LNCAP (cell line): ENCODE data around the gene AR.
A peak's percentile ranks its signal among the peaks of the same experiment; 100 is the strongest.

ENCODE experiments used
- TF ChIP-seq, protein P1 (sequence below): fragments of 450-650 bp; IDR thresholded peaks from 2 replicates; pipeline ENCODE4 v1.5.1; 2017; ENCODE audit warnings: mild to moderate bottlenecking

AR gene

DNA sequence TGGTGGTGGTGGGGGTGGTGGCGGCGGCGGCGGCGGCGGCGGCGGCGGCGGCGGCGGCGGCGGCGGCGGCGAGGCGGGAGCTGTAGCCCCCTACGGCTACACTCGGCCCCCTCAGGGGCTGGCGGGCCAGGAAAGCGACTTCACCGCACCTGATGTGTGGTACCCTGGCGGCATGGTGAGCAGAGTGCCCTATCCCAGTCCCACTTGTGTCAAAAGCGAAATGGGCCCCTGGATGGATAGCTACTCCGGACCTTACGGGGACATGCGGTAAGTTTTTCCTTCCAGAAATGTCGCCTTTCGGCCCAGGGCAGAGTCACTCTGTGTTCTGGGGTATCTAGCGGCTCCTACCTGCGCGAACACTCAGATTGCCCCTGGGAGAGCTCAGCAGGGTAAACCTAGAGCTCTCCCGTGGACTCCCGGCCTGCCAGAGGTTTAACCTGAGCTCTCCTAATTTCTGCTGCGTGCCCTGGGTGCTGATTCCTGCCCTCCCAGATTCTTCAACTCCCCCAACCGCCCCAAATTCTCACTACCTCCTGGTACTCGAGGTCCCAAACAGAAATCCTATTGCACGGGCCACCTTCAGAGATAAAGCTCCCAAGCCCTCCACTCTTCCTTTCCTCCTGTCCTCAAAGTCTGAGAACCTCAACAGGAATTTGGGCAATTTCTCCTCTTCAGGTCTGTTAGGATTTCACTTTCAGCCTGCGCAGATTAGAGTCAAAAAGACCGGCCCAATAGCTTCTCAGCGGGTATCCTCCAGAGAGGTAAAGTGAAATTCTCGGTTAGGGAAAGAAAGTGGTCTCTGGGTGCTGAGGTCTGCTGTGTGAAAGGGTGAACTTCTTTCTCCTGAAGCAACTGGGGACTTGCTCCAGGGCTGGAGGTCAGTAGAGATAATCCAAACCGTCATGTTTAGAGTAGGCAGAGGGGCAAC lies 2.9 kb downstream of the AR start:
- TF ChIP-seq, protein P1, sequence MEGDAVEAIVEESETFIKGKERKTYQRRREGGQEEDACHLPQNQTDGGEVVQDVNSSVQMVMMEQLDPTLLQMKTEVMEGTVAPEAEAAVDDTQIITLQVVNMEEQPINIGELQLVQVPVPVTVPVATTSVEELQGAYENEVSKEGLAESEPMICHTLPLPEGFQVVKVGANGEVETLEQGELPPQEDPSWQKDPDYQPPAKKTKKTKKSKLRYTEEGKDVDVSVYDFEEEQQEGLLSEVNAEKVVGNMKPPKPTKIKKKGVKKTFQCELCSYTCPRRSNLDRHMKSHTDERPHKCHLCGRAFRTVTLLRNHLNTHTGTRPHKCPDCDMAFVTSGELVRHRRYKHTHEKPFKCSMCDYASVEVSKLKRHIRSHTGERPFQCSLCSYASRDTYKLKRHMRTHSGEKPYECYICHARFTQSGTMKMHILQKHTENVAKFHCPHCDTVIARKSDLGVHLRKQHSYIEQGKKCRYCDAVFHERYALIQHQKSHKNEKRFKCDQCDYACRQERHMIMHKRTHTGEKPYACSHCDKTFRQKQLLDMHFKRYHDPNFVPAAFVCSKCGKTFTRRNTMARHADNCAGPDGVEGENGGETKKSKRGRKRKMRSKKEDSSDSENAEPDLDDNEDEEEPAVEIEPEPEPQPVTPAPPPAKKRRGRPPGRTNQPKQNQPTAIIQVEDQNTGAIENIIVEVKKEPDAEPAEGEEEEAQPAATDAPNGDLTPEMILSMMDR: no peak

GRCh38 chrX:67555578-67556203 lies 11.9 kb downstream of the AR start:
- TF ChIP-seq, protein P1: peak; percentile 56

DNA sequence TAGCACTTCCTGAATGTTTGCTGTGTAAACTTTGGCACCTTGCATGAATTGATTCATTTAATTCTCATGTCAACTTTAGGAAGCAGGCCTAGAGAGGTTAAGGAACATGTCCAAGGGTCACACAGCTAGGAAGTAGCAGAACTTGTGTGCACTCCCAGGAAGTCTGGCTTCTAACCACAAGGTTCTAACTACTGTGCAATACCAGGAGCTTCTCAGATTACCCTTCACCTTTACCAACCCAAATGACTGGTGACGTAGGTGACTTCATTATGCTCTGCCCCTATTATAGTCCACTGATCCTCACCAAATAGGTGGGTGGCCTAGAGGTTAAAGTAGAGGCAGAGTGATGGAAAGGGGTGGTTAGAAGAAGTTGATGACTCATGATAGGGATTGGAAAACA lies 14.4 kb downstream of the AR start:
- TF ChIP-seq, protein P1: no peak

DNA sequence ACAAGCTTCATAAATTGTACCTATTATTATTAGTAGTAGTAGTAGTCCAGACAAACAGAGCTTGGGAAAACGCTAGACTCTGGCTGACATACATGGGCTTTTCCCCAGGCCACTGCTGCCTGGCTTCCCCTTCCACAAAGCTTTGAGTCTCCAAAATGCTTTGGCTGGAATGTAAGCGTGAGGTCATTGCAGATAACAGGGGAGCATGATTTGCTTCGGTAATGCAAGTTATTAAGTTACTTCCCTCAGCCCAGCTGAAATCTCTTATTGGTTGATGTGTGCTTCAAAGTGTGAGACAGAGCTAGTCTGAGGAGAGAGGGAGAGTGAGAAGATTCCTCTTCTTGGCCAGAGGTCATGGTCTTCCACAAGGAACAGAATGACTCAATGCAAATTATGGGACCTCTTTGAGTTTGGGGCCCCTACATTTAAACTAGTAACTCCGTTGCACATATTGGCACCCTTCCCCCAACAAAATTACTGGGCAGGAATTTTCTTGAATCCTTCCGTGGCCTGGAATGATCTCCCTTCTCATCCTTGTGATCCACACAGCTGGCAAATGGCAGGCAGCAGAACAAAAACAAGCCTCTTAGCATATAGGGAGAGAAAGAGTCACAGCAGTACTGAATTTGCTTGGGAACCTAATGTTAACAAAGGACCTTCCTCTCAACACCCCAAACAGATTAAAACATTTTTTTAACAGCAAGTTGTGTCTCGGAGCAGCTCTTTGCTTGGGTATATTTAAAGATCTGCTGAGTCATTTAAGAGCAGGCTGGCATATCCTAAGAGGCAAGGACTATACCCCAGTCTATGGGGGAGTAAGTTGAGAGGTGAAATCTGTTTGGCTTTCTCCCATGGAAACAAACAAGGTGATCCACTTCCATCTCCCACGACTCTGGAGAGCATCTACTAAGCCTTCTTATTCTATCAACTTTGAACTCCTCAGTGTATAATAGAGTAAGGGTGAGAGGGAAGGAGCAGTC lies 19.9 kb downstream of the AR start:
- TF ChIP-seq, protein P1: no peak

DNA sequence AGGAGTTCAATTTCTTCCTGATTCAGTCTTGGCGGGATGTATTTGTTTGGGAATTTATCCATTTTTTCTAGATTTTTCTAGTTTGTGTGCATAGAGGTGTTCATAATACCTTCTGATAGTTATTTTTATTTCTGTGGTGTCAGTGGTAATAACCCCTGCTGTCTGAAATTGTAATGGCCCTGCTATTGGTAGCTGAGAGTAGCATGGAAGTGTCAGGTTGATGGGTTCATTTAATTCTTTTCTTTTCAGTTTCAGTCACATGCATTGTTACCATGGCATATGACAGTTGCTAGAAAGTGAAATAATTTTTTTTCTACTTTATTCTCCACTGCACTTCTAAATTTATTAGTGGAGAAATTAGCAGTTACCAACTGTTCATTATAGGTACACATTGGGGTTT lies 20.7 kb downstream of the AR start:
- TF ChIP-seq, protein P1: no peak

- TF ChIP-seq, protein P1: no peak
These were observed 24.9 kb downstream of the AR start for GRCh38 chrX:67568769-67569168.

GRCh38 chrX:67570839-67571238 lies 27.0 kb downstream of the AR start:
- TF ChIP-seq, protein P1: no peak
